Erythroblast (primary cell): ENCODE measurements around the gene DNAAF1.
"Not testable (repeated sequence)": the region's sequence is repeated elsewhere in the genome, so short reads cannot be mapped to it uniquely, and the experiment has no call there.

Source experiments
- DNase-seq, 2 experiments: peaks; one replicate each; lab custom pipeline; 2025; lab: John Stamatoyannopoulos, UW
- GATA1 ChIP-seq: IDR thresholded peaks from 2 replicates; pipeline ENCODE4 v1.6.1; 2011; ENCODE audit warnings: low read depth, mild to moderate bottlenecking, control low read depth, low read length, moderate library complexity
- POLR2A ChIP-seq: IDR thresholded peaks from 2 replicates; pipeline ENCODE4 v1.6.1; 2011; ENCODE audit warnings: mild to moderate bottlenecking, low read length

DNAAF1 gene

GRCh38 chr16:84209989-84210388 is 64.9 kb downstream of the DNAAF1 start:
- no peak for DNase-seq
- TF ChIP-seq GATA1 (no peak), POLR2A (no peak)

- no peak for TF ChIP-seq GATA1
- no peak for DNase-seq
These were observed 67.0 kb downstream of the DNAAF1 start for GRCh38 chr16:84212154-84212553.

GRCh38 chr16:84212631-84213030 is 67.5 kb downstream of the DNAAF1 start:
- no peak for DNase-seq

GRCh38 chr16:84214451-84215066 is 69.5 kb downstream of the DNAAF1 start:
- no peak for DNase-seq
- TF ChIP-seq POLR2A (no peak), GATA1 (no peak)

More at GRCh38 chr16:84212631-84213030, 67.5 kb downstream of the DNAAF1 start:
- TF ChIP-seq POLR2A (no peak), GATA1 (no peak)

GRCh38 chr16:84215531-84215930 is 70.4 kb downstream of the DNAAF1 start:
- TF ChIP-seq GATA1 (no peak), POLR2A (no peak)
- DNase-seq = no peak

GRCh38 chr16:84216144-84216543 is 71.0 kb downstream of the DNAAF1 start:
- not testable (repeated sequence) for DNase-seq

GRCh38 chr16:84218176-84218823 is 73.2 kb downstream of the DNAAF1 start:
- TF ChIP-seq GATA1 = no peak
- TF ChIP-seq POLR2A = no peak
- no peak for DNase-seq

- DNase-seq = no peak
- TF ChIP-seq POLR2A (no peak), GATA1 (no peak)
These were observed 73.8 kb downstream of the DNAAF1 start for GRCh38 chr16:84218956-84219355.

GRCh38 chr16:84220851-84221250 is 75.7 kb downstream of the DNAAF1 start:
- no peak for TF ChIP-seq GATA1
- no peak for TF ChIP-seq POLR2A
- DNase-seq = no peak

GRCh38 chr16:84223456-84223855 is 78.3 kb downstream of the DNAAF1 start:
- no peak for TF ChIP-seq POLR2A
- TF ChIP-seq GATA1 = no peak
- DNase-seq = no peak

- no peak for DNase-seq
- TF ChIP-seq GATA1 = no peak
- TF ChIP-seq POLR2A = no peak
These were observed 79.4 kb downstream of the DNAAF1 start for GRCh38 chr16:84224554-84224953.

GRCh38 chr16:84225126-84225525 is 80.0 kb downstream of the DNAAF1 start:
- TF ChIP-seq GATA1 = no peak
- no peak for DNase-seq

GRCh38 chr16:84225571-84225970 is 80.5 kb downstream of the DNAAF1 start:
- no peak for DNase-seq
- TF ChIP-seq POLR2A (no peak), GATA1 (no peak)

GRCh38 chr16:84226026-84226425 is 80.9 kb downstream of the DNAAF1 start:
- no peak for DNase-seq

More at GRCh38 chr16:84226026-84226425, 80.9 kb downstream of the DNAAF1 start:
- no peak for TF ChIP-seq GATA1
- TF ChIP-seq POLR2A = no peak
